Activated T-cell treated with anti-CD3 and anti-CD28 coated beads, Interleukin-2, amount 50 U/mL, for 4 hours (primary cell): ENCODE results near the gene CACNA1D. TPM values are rescaled to one million over a fixed set of nuclear protein-coding genes. Genes with fewer than 3 reads are reported as not detected.
A peak's percentile ranks its signal among the peaks of the same experiment; 100 is the strongest.
"Not testable (repeated sequence)": the region's sequence is repeated elsewhere in the genome, so short reads cannot be mapped to it uniquely, and the experiment has no call there.

Source experiments
- ATAC-seq, 2 donors: fragments of 200-7000 bp; cut with Tn5 transposase; one replicate each; pipeline ENCODE4 v1.10.0; 2021
- DNase-seq: peaks from one replicate; pipeline ENCODE4 v3.0.0-alpha.2; 2020
- H3K27me3 Mint-ChIP-seq: one replicate; pipeline ENCODE4 v1.8.0; 2021; ENCODE audit warnings: low read depth, mixed read lengths
- H3K36me3 Mint-ChIP-seq: one replicate; pipeline ENCODE4 v1.8.0; 2022; ENCODE audit warnings: mixed read lengths; ENCODE audit not compliant: insufficient read depth
- H3K4me1 Mint-ChIP-seq: one replicate; pipeline ENCODE4 v1.8.0; 2021; ENCODE audit warnings: low read depth, mixed read lengths
- H3K4me3 Mint-ChIP-seq: one replicate; pipeline ENCODE4 v1.8.0; 2021; ENCODE audit warnings: mild to moderate bottlenecking, moderate library complexity, mixed read lengths
- H3K9me3 Mint-ChIP-seq: one replicate; pipeline ENCODE4 v1.8.0; 2021; ENCODE audit warnings: mixed read lengths
- total RNA-seq, 3 donors: library from RNA; stranded (reverse); gene quantifications; one replicate each; pipeline ENCODE4 v1.2.1, GENCODE V29; 2021

Gene CACNA1D
- total RNA-seq, 3 donors from 2014 or later: 0.18 to 0.52 (median 0.51) TPM

DNA sequence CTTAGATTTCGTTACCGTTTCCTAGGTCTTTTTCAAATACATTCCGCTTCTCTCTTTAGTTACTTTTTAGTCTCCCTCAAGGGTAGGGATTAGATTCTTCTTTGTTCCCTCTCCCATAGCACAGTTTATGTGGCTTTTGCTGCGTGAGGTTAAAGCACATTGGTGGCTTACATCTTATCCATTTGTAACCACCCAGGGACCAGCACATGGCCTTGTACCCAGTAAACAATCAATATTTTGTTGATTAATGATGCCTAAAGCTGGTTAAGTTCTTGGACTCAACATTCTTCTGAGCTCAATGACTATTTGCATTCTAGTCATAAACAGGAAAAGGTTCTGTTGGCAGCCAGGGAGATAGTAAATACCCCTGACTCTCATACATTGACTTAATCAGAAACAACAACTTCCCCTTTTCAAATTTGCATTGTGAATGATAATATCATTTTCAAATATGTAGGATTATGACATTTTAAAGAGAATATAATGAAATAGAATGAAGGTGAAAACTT, 60.2 kb downstream of the CACNA1D start:
- Mint-ChIP-seq H3K36me3 (no peaks in the 10 kb centered on the region), H3K27me3 (peaks cover 7% of the 10 kb centered on the region), H3K4me3 (no peak overlapping the region), H3K9me3 (peaks cover 5% of the 10 kb centered on the region), H3K4me1 (peaks cover 3% of the 10 kb centered on the region)
- ATAC-seq (peak; percentile 32 to 41), DNase-seq (no peak)

DNA sequence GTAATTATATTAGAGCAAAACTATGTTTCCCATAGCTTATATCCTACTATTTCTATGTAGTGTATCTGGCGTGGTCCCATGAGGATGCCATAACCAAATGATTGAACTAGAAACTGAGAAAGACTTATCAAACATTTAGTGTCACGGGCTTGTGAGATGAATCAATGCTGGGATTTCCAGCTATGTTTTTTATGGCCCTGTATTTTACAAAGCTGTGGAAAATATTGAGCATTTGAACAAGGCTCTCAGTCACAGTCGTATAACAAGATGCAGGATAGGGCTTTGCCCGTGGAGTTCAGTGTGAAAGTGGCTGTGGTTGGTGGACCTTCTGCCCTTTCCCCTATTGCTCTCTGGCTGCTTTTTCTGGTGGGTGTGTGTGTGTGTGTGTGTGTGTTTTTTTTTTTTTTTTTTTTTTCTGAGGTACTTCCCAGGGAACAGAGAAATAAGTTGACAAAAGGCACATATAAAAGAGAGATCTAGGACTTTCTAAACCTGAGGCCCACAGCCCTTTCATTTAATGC, 60.7 kb downstream of the CACNA1D start:
- H3K4me3 Mint-ChIP-seq: no peak overlapping the region

DNA sequence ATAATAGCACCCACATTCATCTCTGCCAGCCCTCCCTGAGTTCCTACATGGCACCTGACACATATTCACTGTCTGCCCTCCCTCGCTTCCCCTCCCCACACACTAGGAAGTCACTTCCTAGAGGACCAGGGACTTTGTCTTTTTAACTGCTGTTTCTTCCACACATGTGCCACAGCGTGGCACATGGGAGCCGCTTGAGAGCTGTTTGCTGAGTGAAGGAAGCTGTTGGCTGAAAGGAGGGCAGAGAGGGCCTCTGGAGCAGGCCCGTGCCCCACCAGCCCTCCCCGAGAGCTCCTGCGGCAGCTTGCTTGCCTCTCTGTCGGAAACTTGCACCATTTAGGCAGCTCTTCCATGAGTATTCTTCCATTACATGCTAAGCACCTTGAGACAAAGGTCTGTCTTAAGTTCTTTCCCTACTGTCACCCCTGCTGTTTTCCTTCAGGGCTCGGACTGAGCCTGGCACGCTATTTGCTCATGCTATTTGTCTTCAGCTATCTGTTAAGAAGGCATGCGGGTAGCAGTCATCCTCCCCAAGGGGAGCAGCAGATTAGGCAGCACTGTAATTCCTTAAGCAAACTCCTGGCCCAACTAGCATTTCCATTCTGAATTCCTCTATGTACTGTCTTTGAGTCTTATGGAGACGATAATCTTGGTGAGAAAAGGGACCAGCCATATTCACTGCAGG, 72.2 kb downstream of the CACNA1D start:
- Mint-ChIP-seq H3K9me3 (no peaks in the 10 kb centered on the region), H3K4me3 (no peak overlapping the region), H3K4me1 (no peaks in the 10 kb centered on the region), H3K27me3 (peaks cover 20% of the 10 kb centered on the region), H3K36me3 (no peaks in the 10 kb centered on the region)
- DNase-seq: no peak
- no peak for ATAC-seq

More for the DNA sequence above, 60.7 kb downstream of the CACNA1D start:
- Mint-ChIP-seq H3K36me3 (no peaks in the 10 kb centered on the region), H3K27me3 (peaks cover 7% of the 10 kb centered on the region), H3K9me3 (peaks cover 6% of the 10 kb centered on the region), H3K4me1 (peaks cover 3% of the 10 kb centered on the region)
- no peak for DNase-seq
- ATAC-seq: peak; percentile 77 to 81

DNA sequence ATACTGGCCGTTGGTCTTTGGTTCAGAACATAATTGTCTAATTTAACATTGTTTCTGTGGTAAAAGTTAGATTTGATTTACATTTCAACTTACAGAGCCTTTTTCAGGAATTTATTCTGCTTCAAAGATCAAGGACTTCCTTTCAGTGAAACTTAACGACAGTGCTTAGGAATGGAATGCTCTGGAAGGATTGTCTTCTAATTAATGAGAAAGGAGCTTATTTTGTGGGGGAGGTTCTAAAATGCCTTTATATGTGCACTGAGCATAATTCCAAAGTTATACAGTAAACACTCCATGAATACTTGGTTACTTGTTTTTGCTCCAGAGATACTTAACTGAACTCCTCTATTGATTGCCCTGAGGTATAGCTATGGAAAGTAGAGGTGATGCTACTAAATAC, 75.7 kb downstream of the CACNA1D start:
- H3K4me3 Mint-ChIP-seq: no peak overlapping the region
- H3K27me3 Mint-ChIP-seq: peaks cover 14% of the 10 kb centered on the region
- no peaks in the 10 kb centered on the region for H3K4me1 Mint-ChIP-seq
- no peaks in the 10 kb centered on the region for H3K36me3 Mint-ChIP-seq
- no peaks in the 10 kb centered on the region for H3K9me3 Mint-ChIP-seq
- DNase-seq: no peak
- no peak for ATAC-seq

DNA sequence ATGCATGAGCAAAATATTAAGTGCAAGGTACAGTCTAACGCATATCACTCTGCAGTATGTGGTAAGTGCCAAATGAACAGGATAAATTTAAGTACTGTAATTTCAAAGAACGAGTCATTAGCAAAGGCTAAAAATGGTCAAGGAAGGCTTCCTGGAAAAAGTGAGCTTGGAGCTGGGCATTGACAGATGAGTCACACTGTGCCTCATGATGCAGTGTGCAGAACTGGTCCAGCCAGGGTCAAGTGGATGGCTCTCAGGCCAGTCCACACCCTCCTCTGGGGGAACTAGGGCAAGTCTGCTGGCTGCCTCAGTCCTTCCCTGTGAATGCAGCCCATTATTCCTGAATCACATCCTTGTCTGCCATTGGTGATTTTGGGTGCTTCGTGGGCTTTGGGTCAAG, 76.3 kb downstream of the CACNA1D start:
- no peak for ATAC-seq
- DNase-seq: no peak
- H3K36me3 Mint-ChIP-seq: no peaks in the 10 kb centered on the region
- no peaks in the 10 kb centered on the region for H3K4me1 Mint-ChIP-seq
- no peak overlapping the region for H3K4me3 Mint-ChIP-seq
- H3K27me3 Mint-ChIP-seq: peaks cover 11% of the 10 kb centered on the region
- H3K9me3 Mint-ChIP-seq: no peaks in the 10 kb centered on the region

- no peaks in the 10 kb centered on the region for H3K9me3 Mint-ChIP-seq
- no peaks in the 10 kb centered on the region for H3K36me3 Mint-ChIP-seq
- DNase-seq: no peak
- no peaks in the 10 kb centered on the region for H3K4me1 Mint-ChIP-seq
- H3K27me3 Mint-ChIP-seq: peaks cover 11% of the 10 kb centered on the region
- H3K4me3 Mint-ChIP-seq: no peak overlapping the region
- no peak for ATAC-seq
These were observed 76.9 kb downstream of the CACNA1D start for GRCh38 chr3:53571264-53571663.

- H3K9me3 Mint-ChIP-seq, H3K36me3 Mint-ChIP-seq, H3K4me3 Mint-ChIP-seq, DNase-seq, H3K27me3 Mint-ChIP-seq, H3K4me1 Mint-ChIP-seq, ATAC-seq: not testable (repeated sequence)
These were observed 77.8 kb downstream of the CACNA1D start for GRCh38 chr3:53572184-53572583.

GRCh38 chr3:53577506-53577905, 83.1 kb downstream of the CACNA1D start:
- Mint-ChIP-seq H3K27me3 (peaks cover 3% of the 10 kb centered on the region), H3K36me3 (no peaks in the 10 kb centered on the region), H3K4me3 (no peak overlapping the region), H3K4me1 (no peaks in the 10 kb centered on the region), H3K9me3 (no peaks in the 10 kb centered on the region)
- no peak for ATAC-seq
- DNase-seq: no peak

DNA sequence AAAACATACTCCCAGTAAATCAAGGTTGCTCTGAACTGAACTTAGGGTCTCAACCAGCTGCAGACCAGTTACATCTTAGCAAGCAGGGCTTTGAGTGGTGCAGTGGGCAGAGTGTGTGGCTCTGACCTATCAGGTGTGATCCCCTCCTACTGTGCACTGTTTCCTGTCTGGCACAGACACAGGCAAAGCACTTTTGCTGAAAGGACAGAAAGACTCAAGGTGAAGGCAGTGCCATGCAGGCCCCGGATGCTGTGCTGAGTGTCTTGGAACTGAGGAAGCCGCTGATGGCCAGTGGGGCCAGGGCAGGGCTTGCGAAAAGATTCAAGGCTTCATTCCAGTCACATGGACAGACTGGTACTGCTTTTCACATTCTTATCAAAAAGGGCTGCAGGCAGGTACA, 85.2 kb downstream of the CACNA1D start:
- H3K9me3 Mint-ChIP-seq: no peaks in the 10 kb centered on the region
- no peaks in the 10 kb centered on the region for H3K4me1 Mint-ChIP-seq
- no peak for DNase-seq
- no peaks in the 10 kb centered on the region for H3K36me3 Mint-ChIP-seq
- no peak overlapping the region for H3K4me3 Mint-ChIP-seq
- H3K27me3 Mint-ChIP-seq: peaks cover 3% of the 10 kb centered on the region
- ATAC-seq: no peak

GRCh38 chr3:53581671-53582070, 87.3 kb downstream of the CACNA1D start:
- ATAC-seq: peak; percentile 52 to 68
- H3K4me3 Mint-ChIP-seq: no peak overlapping the region
- DNase-seq: no peak
- H3K27me3 Mint-ChIP-seq: peaks cover 3% of the 10 kb centered on the region
- H3K4me1 Mint-ChIP-seq: no peaks in the 10 kb centered on the region
- H3K36me3 Mint-ChIP-seq: no peaks in the 10 kb centered on the region
- no peaks in the 10 kb centered on the region for H3K9me3 Mint-ChIP-seq

GRCh38 chr3:53583161-53583690, 88.8 kb downstream of the CACNA1D start:
- no peak for DNase-seq
- ATAC-seq: no peak
- Mint-ChIP-seq H3K4me1 (no peaks in the 10 kb centered on the region), H3K36me3 (no peaks in the 10 kb centered on the region), H3K4me3 (no peak overlapping the region), H3K9me3 (no peaks in the 10 kb centered on the region), H3K27me3 (no peaks in the 10 kb centered on the region)

DNA sequence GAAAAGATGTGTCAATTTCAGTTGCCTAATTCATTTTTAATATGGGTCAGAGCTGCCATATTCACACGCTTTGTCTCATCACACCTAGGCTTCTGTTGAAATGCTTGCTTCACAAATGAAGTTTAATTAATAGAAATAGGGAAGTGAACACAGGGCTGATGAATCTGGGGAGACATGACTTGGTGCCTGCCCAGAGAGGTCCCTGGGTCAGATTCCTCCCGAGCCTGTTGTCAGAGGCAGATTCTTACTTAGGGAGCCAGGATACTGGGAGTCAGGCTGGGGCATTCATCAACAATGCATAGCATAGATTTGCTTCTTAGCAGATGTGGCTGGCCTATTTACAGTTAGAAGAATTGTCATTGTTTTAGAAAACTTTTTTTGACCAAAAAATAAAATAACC, 90.6 kb downstream of the CACNA1D start:
- ATAC-seq: no peak
- Mint-ChIP-seq H3K36me3 (no peaks in the 10 kb centered on the region), H3K4me1 (no peaks in the 10 kb centered on the region)

DNA sequence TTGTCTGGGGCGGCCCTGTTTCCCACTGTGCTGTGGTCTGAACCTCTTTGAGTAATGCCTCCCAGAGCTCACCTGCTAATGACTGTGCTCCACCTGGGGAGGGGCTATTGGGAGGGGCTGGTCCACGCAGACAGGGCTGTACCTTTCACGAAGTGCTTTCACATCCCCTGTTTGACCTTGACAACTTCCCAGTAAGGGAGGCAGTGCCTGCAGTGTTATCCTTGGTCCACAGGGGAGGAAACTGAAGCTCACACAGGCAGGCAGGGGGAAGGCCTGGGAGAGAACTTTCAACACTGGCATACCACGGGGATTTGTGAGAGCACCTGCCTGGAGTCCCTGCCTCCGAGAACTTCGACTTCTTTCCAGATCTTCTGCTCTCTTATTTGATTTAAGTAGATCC, 91.2 kb downstream of the CACNA1D start:
- no peak for ATAC-seq
- Mint-ChIP-seq H3K27me3 (no peaks in the 10 kb centered on the region), H3K4me1 (no peaks in the 10 kb centered on the region), H3K4me3 (no peak overlapping the region), H3K9me3 (no peaks in the 10 kb centered on the region), H3K36me3 (no peaks in the 10 kb centered on the region)
- no peak for DNase-seq

More for the DNA sequence above, 90.6 kb downstream of the CACNA1D start:
- Mint-ChIP-seq H3K4me3 (no peak overlapping the region), H3K27me3 (no peaks in the 10 kb centered on the region), H3K9me3 (no peaks in the 10 kb centered on the region)
- DNase-seq: no peak

DNA sequence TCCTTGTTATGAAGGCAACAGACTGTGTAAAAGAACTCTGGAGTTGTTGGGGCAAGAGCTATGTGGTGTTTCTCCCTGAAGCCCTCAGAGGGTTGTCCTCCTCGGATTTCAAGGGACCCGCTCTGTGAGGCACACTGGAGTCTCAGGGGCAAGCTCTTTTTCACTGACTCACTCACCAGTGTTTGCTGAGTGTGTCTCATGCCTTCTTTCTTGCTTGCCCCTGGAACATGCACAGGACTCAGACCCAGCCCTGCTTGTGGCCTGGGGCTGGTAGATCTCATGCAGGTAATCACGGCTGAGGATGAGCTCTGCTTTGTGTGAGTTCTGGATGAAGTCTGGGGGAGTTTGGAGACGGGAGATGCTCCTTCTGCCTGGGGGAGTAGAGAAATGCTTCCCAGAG, 93.7 kb downstream of the CACNA1D start:
- no peak overlapping the region for H3K4me3 Mint-ChIP-seq
- H3K27me3 Mint-ChIP-seq: peaks cover 2% of the 10 kb centered on the region
- H3K4me1 Mint-ChIP-seq: no peaks in the 10 kb centered on the region
- no peaks in the 10 kb centered on the region for H3K36me3 Mint-ChIP-seq
- DNase-seq (no peak), ATAC-seq (no peak)
- H3K9me3 Mint-ChIP-seq: no peaks in the 10 kb centered on the region

DNA sequence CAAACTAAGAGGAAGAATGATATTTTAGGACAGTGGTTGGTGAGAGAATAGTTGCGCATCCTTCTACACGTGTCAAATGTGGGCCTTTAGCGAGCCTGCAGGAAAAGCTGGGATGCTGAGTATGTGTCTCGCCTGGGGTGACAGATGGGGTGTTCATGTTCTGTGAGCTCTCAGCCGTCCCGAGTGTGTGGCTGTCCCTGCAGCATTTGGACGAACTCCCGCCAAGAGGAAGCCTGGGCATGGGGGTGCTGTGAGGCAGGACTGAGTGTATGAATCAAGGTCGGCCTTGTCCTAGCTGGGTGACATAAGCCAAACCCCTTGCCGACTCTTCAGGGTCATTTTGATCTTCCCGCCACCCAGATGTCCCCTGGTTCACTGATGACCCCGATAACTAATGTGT, 94.8 kb downstream of the CACNA1D start:
- Mint-ChIP-seq H3K4me1 (no peaks in the 10 kb centered on the region), H3K9me3 (no peaks in the 10 kb centered on the region), H3K4me3 (no peak overlapping the region), H3K36me3 (no peaks in the 10 kb centered on the region), H3K27me3 (peaks cover 2% of the 10 kb centered on the region)
- DNase-seq (no peak), ATAC-seq (no peak)
